ENCODE results near the gene INSRR. TPM values are rescaled to one million over a fixed set of nuclear protein-coding genes. Genes with fewer than 3 reads are reported as not detected.

INSRR gene
- polyA plus RNA-seq, 1 donor = 1.8 TPM

DNA sequence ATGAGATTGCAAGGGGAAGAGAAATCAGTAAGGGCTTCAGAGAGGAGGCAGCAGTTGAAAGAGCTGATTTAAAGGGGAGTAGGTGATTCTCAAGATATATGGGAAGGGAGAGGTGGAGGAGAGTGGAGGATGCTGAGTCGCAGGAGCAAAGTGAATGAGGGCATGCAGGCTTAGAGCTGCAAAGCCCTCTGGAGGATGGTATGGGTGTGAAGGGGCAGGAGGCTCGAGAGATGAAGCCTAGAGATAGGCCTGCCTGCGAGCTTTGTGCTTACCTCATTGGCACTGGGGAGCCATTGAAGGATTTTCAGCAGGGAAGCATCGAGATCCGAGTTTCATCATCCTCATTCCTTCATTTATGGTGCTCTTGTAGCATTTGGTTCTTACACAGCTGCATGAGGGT is 26.5 kb downstream of the INSRR start:
- DNase-seq = no peak

DNA sequence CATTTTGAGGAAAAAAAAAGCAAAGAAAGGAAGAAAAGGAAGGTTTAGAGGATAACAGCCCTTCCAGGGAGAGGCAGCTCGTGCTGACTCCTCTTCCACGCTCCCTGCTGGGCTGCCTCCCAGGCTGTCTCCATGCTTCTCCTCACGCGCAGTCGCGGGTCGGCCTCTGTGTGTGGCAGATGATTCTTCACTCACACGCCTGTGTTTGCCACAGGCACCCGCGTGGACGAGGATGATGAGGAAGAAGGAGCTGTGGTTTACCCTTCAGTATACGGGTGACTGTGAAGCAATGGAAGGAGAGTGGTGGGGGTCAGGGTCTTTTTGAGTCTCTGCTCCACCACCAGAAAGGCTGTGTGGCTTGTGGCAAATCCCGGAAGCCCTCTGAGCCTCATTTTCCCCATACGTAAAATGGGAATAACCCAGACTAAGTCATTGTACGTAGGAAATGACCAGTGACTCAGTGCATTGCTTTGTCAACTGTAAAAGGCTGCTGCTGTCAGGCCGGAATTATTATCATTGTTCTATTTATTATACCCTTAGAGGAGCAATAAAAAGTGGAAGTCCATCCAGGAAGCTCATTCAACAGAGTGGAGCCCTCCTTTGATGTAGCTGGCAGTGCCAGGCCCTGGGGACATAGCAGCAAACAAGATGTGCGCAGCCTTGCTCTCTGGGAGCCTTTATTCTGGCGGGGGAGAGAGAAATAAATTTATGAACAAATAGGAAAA is 30.4 kb downstream of the INSRR start:
- no peak for DNase-seq

DNA sequence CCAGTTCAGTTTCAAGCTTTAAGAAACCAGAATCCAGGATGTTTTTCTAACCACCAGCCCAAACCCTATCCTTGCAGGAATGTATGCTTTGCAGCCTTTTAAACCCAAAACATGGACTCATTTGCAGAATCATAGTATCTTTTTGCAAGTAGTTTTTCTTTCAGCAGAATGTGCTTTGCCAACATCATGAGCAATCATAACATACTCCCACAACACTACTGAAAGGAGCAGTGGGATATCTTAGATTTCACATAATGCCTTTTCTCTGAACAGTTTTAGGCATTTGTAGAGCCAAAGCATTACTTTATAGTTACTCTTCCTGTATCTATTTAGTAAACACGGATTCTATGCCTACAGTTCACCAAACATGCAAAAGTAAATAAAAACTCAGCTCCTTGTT is 32.3 kb downstream of the INSRR start:
- no peak for DNase-seq

DNA sequence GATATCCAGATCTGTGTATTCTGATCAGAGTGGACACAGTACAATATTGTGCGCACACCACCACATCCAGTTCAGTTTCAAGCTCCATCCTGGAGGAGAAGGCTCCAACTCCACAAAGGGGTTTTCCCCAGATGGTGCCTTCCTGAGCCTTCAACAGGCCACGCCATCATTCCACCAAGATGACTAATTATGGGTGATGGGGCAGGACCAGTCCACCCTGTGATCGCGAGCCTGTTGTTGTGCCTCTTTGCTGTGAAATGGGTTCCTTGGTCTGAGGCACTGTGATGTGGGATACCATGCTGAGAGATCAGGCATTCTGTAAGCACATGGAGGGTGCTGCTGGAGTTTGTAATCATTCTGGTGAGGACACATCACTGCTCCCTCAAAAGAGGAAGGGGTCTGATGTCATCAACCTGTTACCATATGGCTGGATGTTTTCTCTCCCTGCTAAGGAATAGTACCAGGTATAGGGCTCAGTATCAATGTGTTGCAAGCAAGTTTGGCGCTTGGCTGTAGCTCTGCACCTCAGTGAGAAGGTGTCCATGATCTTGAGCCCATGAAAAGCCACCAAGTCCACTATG is 35.6 kb downstream of the INSRR start:
- no peak for DNase-seq

DNA sequence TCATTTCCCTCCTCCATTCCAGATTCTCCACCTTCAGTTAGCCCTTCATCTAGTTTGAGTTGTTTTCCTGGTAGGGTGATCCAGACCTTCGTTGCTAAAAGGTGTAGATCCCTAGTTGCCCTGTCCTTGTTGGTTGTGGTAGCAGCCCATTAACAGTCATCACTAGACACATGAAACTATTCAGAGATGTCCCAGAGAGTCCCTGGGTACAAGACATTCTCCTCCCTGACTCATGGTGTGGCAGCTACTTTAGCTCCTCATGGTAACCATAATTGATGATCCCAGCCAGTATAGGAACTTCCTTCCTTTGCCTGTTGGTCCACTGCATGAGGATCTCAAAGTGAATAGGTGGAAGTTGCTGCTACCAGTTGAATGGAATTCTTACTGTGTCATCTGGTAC is 36.2 kb downstream of the INSRR start:
- DNase-seq = no peak

DNA sequence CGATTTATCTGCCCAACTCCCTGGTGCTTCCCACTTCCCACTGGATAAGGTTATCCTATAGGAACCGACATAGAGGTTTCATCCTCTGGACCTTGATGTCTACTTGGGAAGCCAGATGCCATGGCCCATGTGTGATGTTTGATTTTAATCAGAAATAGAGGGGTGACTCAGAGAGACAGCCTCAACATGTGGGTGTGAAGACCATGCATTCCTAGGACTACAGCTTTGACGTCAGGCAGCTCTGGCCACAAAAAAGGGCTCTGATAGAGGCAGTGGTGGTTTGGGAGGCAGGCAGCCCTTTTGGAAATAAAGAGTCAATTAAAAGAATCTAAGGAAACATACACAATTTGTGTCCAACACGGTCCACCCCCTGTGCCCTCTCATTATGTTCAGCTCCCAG is 37.1 kb downstream of the INSRR start:
- DNase-seq = no peak

DNA sequence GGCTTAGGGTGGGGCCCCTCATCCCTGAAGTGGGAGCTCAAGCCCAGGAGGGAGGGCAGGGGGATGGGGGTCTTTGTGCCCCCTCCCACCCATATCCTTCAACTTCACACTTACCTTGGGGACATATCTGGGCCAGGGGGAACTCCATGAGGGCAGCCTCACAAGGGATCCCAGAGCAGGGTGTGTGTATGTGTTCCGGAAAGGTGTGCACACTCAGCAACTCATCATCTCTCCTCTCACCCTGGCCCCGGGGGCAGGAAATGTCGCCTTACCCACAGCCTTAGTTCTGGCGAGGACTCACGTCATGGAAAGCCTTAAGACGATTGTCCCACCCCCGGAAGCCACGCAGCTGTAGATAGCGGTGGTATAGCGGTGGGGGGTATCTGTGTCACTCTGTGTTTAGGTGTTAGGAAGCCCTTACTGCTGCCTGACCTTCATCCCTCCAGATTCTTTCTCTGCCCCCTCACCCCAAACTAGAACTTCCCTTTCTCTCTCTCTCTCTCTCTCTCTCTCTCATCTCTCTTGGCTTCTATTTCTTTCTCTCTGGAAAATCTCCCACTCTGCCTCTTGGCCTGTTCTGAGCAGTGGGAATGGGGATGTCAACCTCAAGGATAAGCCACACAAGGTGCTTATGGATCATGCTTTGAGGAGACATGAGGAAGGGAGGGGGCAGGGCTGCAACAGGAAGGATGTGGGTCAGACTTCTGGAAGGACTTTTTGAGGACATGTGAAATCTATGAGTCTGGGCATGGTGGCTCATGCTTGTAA is 42.2 kb downstream of the INSRR start, which contains the start of gene SH2D2A:
TSS of gene SH2D2A (minus strand) at position 288 of the 768 bp plus-strand sequence. CDS start at position 148, 140 bp downstream.
- DNase-seq = no peak

DNA sequence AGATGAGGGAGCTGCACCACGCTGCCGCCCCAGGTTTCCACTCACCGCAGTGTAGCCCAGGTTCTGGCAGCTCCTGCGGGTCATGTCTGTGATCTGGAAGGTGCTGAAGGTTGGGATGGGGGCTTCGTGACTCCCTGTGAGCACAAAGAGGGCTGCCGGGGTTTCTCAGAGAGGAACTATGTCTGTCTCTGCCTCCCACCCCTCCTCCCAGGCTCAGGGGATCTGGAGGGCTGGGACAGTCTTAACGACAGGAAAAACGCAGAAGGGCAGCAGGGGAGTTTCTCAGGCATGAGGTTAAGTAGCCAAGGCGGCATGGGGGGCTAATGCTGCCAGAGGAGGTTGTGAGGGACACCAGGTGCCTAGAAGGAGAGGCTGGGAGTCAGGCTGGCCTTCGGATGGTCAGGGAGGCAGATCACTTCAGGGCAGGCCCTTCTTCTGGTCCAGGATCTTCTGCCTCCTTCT is 42.9 kb downstream of the INSRR start:
- no peak for DNase-seq

DNA sequence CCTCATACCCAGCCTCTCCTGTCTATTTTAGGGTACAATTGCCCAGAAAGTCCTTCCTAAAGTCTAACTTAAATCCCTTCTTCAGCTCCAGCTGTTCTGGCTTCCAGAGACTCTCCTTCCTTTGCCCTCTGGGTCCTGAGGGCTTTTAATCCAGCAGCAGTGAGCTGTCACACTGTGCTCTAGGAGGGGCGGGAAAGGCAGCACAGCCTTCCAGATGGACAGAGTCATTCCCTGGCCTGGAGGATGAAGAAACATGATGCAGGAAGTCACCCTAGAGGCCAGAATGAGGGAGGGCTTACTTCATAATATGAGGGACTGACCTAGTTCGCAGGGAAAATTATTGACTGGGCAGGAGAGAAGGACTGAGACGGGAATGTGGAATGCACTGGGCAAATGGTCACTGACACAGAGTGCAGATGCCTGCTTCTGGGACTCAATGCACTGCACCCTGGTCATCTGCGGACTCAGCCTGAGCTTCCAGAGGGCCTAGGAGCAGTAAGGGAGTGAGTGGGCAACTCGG is 43.5 kb downstream of the INSRR start:
- DNase-seq = peak; percentile 82

DNA sequence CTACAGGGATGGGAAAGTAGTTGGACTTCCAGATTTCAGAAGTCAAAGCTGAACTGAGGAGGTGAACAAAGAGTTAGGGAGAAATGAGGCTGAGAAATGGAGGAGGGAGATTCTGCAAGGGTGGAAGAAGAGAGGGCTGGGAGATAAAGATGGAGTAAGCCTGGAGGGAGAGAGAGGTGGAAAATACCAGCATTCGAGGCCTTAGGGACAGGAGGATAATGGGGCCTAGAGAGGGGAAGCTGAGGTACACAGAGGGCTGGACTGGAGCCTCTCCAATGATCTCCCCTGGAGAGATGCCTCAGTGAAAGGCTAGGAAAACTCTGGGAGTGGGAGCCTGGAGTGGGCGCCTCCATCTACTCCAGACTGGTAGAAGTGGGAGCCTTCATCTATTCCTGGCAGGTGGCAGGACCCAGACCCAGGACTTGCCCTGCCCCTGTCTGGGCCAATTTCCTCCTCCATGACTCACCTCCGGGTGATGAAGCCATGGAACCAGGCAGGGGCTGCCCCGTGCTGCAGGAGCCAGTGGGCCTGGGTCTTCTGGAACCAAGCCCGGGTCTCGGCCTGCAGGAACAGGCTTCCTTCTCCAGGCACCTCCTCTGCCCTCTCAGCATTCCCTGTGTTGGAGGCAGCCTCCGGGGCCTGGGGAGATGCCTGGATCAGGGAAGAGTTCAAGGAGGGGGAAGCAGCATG is 44.2 kb downstream of the INSRR start:
- no peak for DNase-seq

DNA sequence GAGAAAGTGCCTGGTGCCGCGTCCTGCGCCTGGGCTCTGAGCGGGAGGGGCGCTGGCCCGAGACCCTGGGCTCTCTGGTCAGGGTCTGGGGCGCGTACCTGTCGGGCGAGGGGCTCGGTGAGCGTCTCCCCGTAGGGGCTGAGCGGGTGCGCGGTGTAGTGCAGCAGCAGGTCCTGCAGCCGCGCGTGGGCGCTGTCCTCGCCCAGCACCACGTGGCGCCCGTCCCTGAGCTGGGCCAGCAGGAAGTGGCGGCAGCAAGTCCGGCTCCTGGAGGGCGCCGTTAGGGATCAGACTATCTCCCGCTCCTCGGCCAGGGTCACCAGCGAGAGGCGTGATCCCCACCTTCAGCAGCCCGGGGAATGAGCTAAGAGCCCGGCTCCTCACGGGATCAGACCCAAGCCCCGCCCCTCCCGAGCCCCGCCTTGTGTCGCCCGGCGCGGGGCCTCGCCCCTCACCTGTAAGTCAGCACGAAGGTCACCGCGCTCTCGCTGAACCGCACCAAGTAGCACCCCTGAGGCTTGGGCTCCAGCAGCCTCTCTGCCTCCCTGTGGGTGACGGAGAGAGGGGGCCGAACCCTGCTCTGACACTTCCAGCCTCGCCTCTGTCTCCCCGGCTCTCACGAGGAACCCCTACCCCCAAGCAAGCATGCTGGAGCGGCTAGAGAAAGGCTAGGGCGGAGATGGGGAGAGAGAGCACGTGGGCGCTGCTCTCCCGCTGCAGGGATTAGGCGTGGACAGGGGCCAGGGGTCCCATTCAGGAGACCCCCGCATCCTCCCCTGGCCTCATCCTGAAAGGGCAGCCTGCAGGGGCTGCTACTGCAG is 45.0 kb downstream of the INSRR start:
- DNase-seq = no peak

DNA sequence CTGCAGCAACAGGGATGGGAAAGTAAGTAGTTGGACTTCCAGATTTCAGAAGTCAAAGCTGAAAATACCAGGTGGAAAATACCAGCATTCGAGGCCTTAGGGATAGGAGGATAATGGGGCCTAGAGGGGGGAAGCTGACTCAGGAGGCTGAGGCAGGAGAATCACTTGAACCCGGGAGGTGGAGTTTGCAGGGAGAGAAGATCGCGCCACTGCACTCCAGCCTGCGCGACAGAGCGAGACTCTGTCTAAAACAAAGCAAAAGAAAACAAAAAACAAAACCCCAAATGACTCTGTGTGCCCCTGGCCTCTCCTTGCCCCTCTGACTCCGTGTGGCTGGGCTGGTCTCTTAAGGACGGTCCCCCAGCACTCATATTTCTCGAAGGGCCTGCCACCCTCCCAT is 45.6 kb downstream of the INSRR start:
- DNase-seq = no peak

DNA sequence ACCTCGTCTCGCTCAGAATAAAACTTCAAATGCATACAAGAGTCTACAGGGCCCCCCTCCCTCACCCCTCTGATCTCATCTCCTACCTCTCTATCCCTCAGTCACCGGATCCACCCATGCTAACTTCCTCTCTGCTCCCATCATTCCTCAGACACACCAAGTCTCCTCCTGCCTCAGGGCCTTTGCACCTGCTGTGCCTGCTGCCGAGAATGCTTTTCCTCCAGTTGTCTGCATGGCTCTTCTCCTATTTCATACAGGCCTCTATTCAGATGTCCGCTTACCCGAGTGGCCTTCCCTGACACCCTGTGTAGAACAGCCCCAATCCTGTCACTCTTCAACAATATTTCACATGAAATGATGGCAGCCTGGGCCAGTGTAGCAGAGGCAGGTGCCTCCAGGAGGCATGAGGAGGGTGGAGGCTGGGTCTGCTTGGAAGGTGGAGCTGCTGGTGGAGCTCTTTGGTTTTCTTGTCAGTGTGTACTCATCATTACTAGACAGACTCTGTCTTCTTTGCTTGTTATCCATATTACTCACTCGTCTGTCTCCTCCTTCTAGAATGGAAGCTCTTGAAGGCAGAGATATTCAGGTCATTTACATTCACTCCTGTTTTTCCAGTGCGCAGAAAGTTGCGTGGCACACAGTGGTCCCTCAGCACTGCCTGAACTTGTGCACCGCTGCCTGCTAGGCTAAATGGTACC is 46.5 kb downstream of the INSRR start:
- DNase-seq = no peak

DNA sequence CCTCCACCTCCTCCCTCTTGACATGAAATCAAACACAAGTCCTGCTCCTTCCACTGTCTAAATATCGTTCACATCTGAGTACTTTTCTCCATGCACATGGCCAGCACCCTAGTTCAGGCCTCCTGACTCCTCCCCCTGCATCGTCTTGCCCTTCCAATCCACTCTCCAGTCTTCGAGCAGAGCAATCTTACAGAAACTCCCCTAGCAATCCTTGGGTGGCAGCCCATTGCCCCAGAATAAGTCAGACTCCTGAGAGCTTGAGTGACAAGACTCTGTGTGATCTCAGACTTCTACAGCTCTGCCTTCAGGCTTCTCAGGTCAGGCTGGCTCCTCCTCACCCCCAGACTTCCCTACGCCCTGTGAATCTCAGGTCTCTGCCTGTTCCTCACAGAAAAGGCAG is 47.7 kb downstream of the INSRR start:
- DNase-seq = no peak

DNA sequence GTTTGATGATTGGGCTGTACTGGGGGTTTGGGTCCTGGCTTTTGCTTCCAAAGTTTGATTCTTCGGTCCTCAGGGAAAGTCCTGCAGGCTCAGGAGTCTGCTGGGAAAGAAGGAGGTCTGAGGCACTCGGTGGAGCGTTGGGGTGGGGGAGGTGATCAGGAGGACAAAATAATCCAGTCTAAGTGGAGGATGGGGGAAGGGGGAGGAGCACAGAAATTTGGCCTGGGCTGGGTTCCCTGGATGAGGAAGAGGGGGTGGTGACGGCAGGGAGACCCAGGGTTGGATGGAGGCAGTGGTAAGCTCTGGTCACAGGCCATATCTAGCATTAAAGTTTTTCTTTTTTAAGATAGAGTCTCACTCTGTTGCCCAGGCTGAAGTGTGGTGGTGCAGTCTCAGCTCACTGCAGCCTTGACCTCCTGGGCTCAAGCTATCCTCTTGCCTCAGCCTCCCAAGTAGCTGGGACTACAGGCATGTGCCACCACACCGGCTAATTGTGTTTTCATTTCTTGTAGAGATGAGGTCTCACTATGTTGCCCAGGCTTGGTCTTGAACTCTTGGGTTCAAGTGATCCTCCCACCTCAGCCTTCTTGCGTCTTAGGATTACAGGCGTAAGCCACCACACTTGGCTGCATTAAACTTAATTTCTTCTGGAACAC is 49.1 kb downstream of the INSRR start:
- DNase-seq = no peak

DNA sequence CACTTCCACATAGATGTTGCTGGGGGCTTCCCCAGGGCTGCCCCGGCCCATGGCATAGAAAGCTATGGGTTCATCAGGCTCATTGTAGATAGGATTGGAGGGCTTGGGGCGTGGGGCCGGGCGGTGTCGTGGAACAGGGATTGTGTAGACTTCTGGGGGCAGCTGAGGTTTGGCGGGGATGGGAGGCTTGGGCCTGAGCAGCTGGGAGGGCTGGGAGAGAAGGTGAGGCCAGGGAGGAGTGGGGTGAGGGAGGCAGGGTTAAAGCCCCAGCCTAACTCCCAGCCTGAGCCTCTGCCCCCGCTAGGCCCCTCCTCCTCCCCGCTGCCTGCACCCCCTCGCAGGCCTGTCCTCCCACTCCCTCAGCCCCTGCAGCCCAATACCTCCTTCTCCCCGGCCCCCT is 49.6 kb downstream of the INSRR start:
- no peak for DNase-seq

DNA sequence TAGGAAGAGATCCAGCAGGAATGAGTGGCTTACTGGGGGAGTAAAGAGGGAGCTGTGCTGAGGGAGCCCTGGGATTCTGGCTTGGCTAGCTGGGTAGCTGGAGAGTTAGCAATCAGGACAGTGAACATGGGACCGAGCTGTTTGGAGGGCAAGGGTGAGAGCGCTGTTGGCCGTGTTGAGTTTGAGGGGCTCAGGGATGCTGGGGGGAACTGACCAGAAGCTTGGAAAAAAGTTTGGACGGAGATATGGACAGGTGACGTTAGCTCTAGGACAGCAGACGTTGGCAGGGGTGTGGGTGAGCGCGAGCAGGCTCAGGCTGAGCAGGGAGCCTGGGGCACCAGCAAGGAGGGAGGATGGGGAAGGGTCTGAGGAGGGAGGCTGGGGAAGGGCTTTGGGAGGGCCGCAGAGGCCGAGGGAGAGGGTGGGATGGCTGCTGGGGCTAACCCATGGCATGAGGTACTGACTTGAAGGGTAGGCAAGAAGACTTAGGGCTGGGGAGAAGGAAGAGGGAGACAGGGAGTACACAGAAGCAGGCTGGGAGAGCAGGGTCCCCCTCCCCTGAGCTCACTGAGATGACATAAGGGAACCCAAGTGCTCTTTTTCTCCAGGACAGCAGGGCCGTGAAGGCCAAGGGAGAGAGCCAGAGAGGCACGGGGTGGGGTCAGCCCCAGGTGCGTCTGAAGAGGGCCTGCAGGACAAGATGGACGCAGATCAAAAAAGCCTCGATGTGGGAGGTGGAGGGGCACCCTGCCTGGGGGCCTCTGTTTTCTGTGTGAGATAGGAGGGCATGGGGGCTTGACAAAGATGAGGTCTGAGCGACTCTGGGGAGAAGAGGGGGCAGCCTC is 50.5 kb downstream of the INSRR start:
- no peak for DNase-seq

DNA sequence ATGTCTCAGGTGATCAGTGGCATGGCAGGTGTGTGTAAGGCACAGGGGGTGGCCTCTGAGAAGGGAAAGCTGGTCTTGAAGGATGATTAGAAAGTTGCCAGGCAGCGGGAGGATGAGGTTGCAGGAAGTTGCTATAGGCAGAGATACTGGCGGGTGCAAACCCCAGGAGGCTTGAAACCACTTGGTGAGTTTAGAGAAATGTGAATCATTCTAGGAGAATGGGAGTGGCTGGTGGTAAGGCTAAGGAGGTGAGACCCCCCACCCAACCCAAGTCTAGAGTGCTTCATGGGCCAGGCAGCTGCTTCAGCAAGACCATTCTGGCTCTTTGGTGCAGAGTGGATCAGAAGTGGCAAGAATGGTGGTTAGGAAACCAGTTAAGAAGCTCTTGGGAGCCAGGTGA is 51.3 kb downstream of the INSRR start:
- DNase-seq = no peak
